ENCODE measurements around the gene RERE. TPM values are rescaled to one million over a fixed set of nuclear protein-coding genes. Genes with fewer than 3 reads are reported as not detected.
A peak's percentile ranks its signal among the peaks of the same experiment; 100 is the strongest.

RERE gene
- total RNA-seq, 4 donors from 2014 or later, result 118 to 244 (median 131) TPM

- no peak for DNase-seq
- Histone ChIP-seq H3K4me3 (replicated peaks in 1 of 3) (no peak overlapping the region), H3K27ac (peak overlapping the region in 2 of 3 donors; percentile 98 to 99), H3K9me3 (no peaks in the 10 kb centered on the region), H3K27me3 (no peaks in the 10 kb centered on the region), H3K4me1 (peaks cover 76 to 78% of the 10 kb centered on the region in 2 donors), H3K36me3 (no peaks in the 10 kb centered on the region)
- 54 to 60% methylated on average over 3 of the region's 3 CpGs for WGBS, 2 donors
- TF ChIP-seq CTCF (IDR thresholded peaks at IDR 0.05) (no peak), POLR2A (IDR thresholded peaks at IDR 0.05) (no peak)
- intact Hi-C loops (cut with DNase I), result no loop called here
These were observed 400.6 kb downstream of the RERE start for GRCh38 chr1:8416881-8417280.

GRCh38 chr1:8415526-8416278 lies 401.7 kb downstream of the RERE start:
- WGBS, 2 donors, result 56 to 87% methylated on average over 7 of the region's 7 CpGs
- no peaks in the 10 kb centered on the region for H3K36me3 ChIP-seq
- intact Hi-C loops (cut with DNase I), result no loop called here
- DNase-seq, result no peak
- H3K4me3 ChIP-seq (replicated peaks in 1 of 3), result no peak overlapping the region
- no peaks in the 10 kb centered on the region for H3K9me3 ChIP-seq
- TF ChIP-seq POLR2A (IDR thresholded peaks at IDR 0.05) (no peak), CTCF (IDR thresholded peaks at IDR 0.05) (no peak)
- H3K4me1 ChIP-seq, result peaks cover 71 to 88% of the 10 kb centered on the region in 2 donors
- peak overlapping the region; percentile 12 to 47 (median 45) for H3K27ac ChIP-seq
- no peaks in the 10 kb centered on the region for H3K27me3 ChIP-seq

- peak overlapping the region; percentile 59 to 81 (median 80) for H3K27ac ChIP-seq
- 75 to 78% methylated on average over 8 of the region's 8 CpGs for WGBS, 2 donors
- intact Hi-C loops (cut with DNase I), result no loop called here
- TF ChIP-seq CTCF (IDR thresholded peaks at IDR 0.05) (no peak), POLR2A (IDR thresholded peaks at IDR 0.05) (no peak)
- no peak for DNase-seq
- H3K4me1 ChIP-seq, result peaks cover 74 to 90% of the 10 kb centered on the region in 2 donors
- no peaks in the 10 kb centered on the region for H3K27me3 ChIP-seq
- H3K4me3 ChIP-seq (replicated peaks in 1 of 3), result no peak overlapping the region
- peaks cover 0 to 2% of the 10 kb centered on the region in 2 donors for H3K36me3 ChIP-seq
- H3K9me3 ChIP-seq, result no peaks in the 10 kb centered on the region
These were observed 405.1 kb downstream of the RERE start for GRCh38 chr1:8412183-8412831.

GRCh38 chr1:8411803-8412182 lies 405.6 kb downstream of the RERE start:
- Histone ChIP-seq H3K27me3 (no peaks in the 10 kb centered on the region), H3K27ac (peak overlapping the region; percentile 59 to 81 (median 80)), H3K36me3 (peaks cover 0 to 2% of the 10 kb centered on the region in 2 donors), H3K4me1 (peaks cover 75 to 90% of the 10 kb centered on the region in 2 donors), H3K9me3 (no peaks in the 10 kb centered on the region), H3K4me3 (replicated peaks in 1 of 3) (no peak overlapping the region)
- no peak for DNase-seq
- intact Hi-C loops (cut with DNase I), result no loop called here
- TF ChIP-seq POLR2A (IDR thresholded peaks at IDR 0.05) (no peak), CTCF (IDR thresholded peaks at IDR 0.05) (no peak)
- WGBS, 2 donors, result 58 to 65% methylated on average over 7 of the region's 7 CpGs

- peaks cover 70 to 84% of the 10 kb centered on the region in 2 donors for H3K4me1 ChIP-seq
- TF ChIP-seq CTCF (IDR thresholded peaks at IDR 0.05) (no peak), POLR2A (IDR thresholded peaks at IDR 0.05) (no peak)
- H3K27ac ChIP-seq, result peak overlapping the region in 2 of 3 donors; percentile 80 to 81
- H3K4me3 ChIP-seq (replicated peaks in 1 of 3), result no peak overlapping the region
- H3K27me3 ChIP-seq, result no peaks in the 10 kb centered on the region
- intact Hi-C loops (cut with DNase I), result no loop called here
- peaks cover 0 to 2% of the 10 kb centered on the region in 2 donors for H3K36me3 ChIP-seq
- H3K9me3 ChIP-seq, result no peaks in the 10 kb centered on the region
- 82 to 84% methylated on average over 3 of the region's 3 CpGs for WGBS, 2 donors
- no peak for DNase-seq
These were observed 406.6 kb downstream of the RERE start for GRCh38 chr1:8410791-8411190.

Measured in thyroid gland (tissue), 4 donors.